ENCODE results near the gene UBXN11.

The UBXN11 gene

DNA sequence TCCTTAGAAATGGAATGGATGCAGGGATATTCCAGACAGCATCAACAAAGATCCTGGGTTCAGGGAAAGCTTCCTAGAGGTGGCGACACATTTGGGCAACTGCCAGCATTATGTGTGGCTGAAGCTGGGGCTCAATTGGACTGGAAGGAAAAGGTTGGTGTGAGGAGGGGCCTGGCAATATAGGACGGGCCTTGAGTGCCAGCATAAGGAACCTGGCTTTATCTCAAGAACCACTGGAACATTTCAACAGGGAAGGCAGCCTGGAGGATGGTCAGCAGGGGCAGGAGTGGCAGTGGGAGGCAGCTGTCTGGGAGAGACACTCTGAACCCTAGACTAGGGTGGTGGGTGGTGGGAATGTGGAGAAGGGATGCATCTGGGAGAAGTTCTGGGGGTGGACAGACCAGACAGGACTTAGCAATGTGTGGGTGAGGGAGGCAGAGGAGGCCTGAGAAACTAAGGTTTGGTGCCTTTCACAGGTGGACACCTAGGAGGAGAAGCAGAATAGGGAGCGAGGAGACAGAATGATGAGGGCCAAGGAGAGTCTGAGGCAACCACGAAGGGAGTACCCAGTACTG lies 23.1 kb downstream of the UBXN11 start:
- Histone ChIP-seq H3K9ac (ENCODE audit: low read depth, low read length, poor library complexity, severe bottlenecking) (peak overlapping the region; percentile 44), H3K4me3 (ENCODE audit: low read length, poor library complexity, severe bottlenecking) (no peak overlapping the region), H3K79me2 (ENCODE audit: insufficient read depth, low read length) (peaks cover 53% of the 10 kb centered on the region), H4K20me1 (ENCODE audit: insufficient read depth, low read length, poor library complexity, severe bottlenecking) (peaks cover 9% of the 10 kb centered on the region), H2AFZ (ENCODE audit: low read length) (no peak overlapping the region), H3K9me2 (replicated peaks; ENCODE audit: low read depth, low read length) (no peaks in the 10 kb centered on the region), H3K4me2 (ENCODE audit: low read depth, low read length, poor library complexity, severe bottlenecking) (peak overlapping the region; percentile 88), H3K36me3 (ENCODE audit: insufficient read depth, low read length) (peaks cover 5% of the 10 kb centered on the region; the same call in 1 of the 2 replicates), H3F3A (ENCODE audit: low read depth) (peaks cover 14% of the 10 kb centered on the region), H3K27me3 (ENCODE audit: insufficient read depth, low read length, poor library complexity, severe bottlenecking) (no peaks in the 10 kb centered on the region), H3K4me1 (ENCODE audit: insufficient read depth, low read length, poor library complexity, severe bottlenecking) (peaks cover 79% of the 10 kb centered on the region), H3K9me3 (ENCODE audit: insufficient read depth, low read depth, low read length) (no peaks in the 10 kb centered on the region)
- no peak for TF ChIP-seq EZH2phosphoT487 (IDR thresholded peaks at IDR 0.05; ENCODE audit: borderline replicate concordance)

DNA sequence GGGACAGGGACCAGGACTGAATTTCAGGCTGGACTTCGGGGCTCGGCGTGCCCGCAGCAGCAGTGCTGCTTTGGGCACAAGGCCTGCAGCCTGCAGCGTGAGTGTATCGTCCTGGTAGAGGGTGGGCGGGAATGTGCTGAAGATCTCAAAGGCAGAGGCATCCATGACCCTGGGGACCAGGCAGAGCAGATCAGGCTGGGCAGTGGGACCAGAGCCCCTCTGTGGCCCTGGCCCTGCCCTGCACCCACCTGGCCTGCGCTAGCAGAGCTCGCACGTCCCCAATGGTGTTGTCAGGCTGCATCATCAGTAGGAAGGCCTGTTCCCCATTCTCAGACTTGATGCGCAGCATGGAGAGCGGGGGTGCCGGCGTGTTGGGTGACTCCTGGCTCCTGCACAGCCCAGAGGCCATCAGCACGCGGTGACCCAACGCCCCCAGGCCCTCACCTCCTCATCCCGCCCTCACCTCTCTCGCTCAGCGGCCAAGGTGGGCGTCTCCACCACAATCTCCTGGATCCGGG lies 24.0 kb downstream of the UBXN11 start:
- H3K4me1 ChIP-seq (ENCODE audit: insufficient read depth, low read length, poor library complexity, severe bottlenecking), result peaks cover 79% of the 10 kb centered on the region
- no peak for TF ChIP-seq EZH2phosphoT487 (IDR thresholded peaks at IDR 0.05; ENCODE audit: borderline replicate concordance)
- TF ChIP-seq, protein P1, sequence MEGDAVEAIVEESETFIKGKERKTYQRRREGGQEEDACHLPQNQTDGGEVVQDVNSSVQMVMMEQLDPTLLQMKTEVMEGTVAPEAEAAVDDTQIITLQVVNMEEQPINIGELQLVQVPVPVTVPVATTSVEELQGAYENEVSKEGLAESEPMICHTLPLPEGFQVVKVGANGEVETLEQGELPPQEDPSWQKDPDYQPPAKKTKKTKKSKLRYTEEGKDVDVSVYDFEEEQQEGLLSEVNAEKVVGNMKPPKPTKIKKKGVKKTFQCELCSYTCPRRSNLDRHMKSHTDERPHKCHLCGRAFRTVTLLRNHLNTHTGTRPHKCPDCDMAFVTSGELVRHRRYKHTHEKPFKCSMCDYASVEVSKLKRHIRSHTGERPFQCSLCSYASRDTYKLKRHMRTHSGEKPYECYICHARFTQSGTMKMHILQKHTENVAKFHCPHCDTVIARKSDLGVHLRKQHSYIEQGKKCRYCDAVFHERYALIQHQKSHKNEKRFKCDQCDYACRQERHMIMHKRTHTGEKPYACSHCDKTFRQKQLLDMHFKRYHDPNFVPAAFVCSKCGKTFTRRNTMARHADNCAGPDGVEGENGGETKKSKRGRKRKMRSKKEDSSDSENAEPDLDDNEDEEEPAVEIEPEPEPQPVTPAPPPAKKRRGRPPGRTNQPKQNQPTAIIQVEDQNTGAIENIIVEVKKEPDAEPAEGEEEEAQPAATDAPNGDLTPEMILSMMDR (conservative IDR thresholded peaks at IDR 0.05; ENCODE audit: low read length), result no peak
- H3K36me3 ChIP-seq (ENCODE audit: insufficient read depth, low read length), result peaks cover 14% of the 10 kb centered on the region; the same call in 1 of the 2 replicates
- H3F3A ChIP-seq (ENCODE audit: low read depth), result peaks cover 5% of the 10 kb centered on the region; the same call in 1 of the 2 replicates
- H3K4me2 ChIP-seq (ENCODE audit: low read depth, low read length, poor library complexity, severe bottlenecking), result peak overlapping the region; percentile 88
- H3K9ac ChIP-seq (ENCODE audit: low read depth, low read length, poor library complexity, severe bottlenecking), result no peak overlapping the region
- peaks cover 9% of the 10 kb centered on the region for H4K20me1 ChIP-seq (ENCODE audit: insufficient read depth, low read length, poor library complexity, severe bottlenecking)
- no peak overlapping the region for H3K4me3 ChIP-seq (ENCODE audit: low read length, poor library complexity, severe bottlenecking)
- no peaks in the 10 kb centered on the region for H3K27me3 ChIP-seq (ENCODE audit: insufficient read depth, low read length, poor library complexity, severe bottlenecking)
- H3K9me3 ChIP-seq (ENCODE audit: insufficient read depth, low read depth, low read length), result no peaks in the 10 kb centered on the region
- H3K79me2 ChIP-seq (ENCODE audit: insufficient read depth, low read length), result peaks cover 59% of the 10 kb centered on the region
- H2AFZ ChIP-seq (ENCODE audit: low read length), result no peak overlapping the region
- no peaks in the 10 kb centered on the region for H3K9me2 ChIP-seq (replicated peaks; ENCODE audit: low read depth, low read length)

DNA sequence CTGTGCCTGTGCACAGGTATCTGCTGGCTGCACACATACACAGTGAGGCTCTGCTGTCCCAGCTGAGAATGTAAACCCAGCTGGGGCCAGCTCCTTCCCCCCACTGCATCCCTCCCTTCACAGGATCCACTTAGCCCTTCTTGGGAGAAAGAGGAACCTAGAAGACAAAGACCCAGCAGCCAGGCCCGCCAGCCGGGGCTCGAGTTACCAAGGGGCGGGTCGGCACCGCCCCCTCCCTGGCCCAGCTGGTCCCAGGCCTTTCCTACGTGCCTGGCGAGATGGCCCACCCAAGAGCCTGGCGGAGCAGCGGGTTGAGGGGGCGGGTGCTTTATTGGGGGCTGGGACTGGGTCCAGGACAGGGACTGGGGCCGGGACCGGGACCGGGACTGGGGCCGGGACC lies 24.5 kb downstream of the UBXN11 start:
- peaks cover 9% of the 10 kb centered on the region for H4K20me1 ChIP-seq (ENCODE audit: insufficient read depth, low read length, poor library complexity, severe bottlenecking)
- peaks cover 59% of the 10 kb centered on the region for H3K79me2 ChIP-seq (ENCODE audit: insufficient read depth, low read length)
- H3K27me3 ChIP-seq (ENCODE audit: insufficient read depth, low read length, poor library complexity, severe bottlenecking), result no peaks in the 10 kb centered on the region
- no peaks in the 10 kb centered on the region for H3K9me3 ChIP-seq (ENCODE audit: insufficient read depth, low read depth, low read length)
- H3F3A ChIP-seq (ENCODE audit: low read depth), result peaks cover 2% of the 10 kb centered on the region; the same call in 1 of the 2 replicates
- H2AFZ ChIP-seq (ENCODE audit: low read length), result no peak overlapping the region
- no peaks in the 10 kb centered on the region for H3K9me2 ChIP-seq (replicated peaks; ENCODE audit: low read depth, low read length)
- peak overlapping the region; percentile 73 for H3K9ac ChIP-seq (ENCODE audit: low read depth, low read length, poor library complexity, severe bottlenecking)
- H3K4me2 ChIP-seq (ENCODE audit: low read depth, low read length, poor library complexity, severe bottlenecking), result peak overlapping the region; percentile 88
- peak overlapping the region; percentile 78 for H3K4me3 ChIP-seq (ENCODE audit: low read length, poor library complexity, severe bottlenecking)
- H3K36me3 ChIP-seq (ENCODE audit: insufficient read depth, low read length), result peaks cover 19% of the 10 kb centered on the region
- peaks cover 80% of the 10 kb centered on the region for H3K4me1 ChIP-seq (ENCODE audit: insufficient read depth, low read length, poor library complexity, severe bottlenecking)
- TF ChIP-seq EZH2phosphoT487 (IDR thresholded peaks at IDR 0.05; ENCODE audit: borderline replicate concordance), result no peak
- TF ChIP-seq, protein P1 (conservative IDR thresholded peaks at IDR 0.05; ENCODE audit: low read length), result no peak

Data from Loucy (cell line).